Panc1 (cell line): Measurements from ENCODE around the gene CDX1. TPM values are rescaled to one million over a fixed set of nuclear protein-coding genes. Genes with fewer than 3 reads are reported as not detected.

Source experiments
- ATAC-seq: fragments of 200-7000 bp; cut with Tn5 transposase; 2 replicates; pipeline ENCODE4 v1.9.1; 2020; ENCODE audit warnings: mild to moderate bottlenecking, moderate library complexity
- BruUV-seq: library from RNA; stranded (reverse); fragments of 400-500 nt; replicated peaks from 2 replicates; lab custom pipeline; 2021; lab: Mats Ljungman, UMichigan
- CTCF ChIA-PET: fragments of 300-600 bp; sonication (Branson Sonifier 250); formaldehyde crosslinking; loops from one replicate; lab custom pipeline; 2022; ENCODE audit warnings: antibody characterized with exemption; lab: Charles Lee
- POLR2A ChIA-PET: fragments of 300-600 bp; sonication (Branson Sonifier 250); formaldehyde crosslinking; loops from one replicate; lab custom pipeline; 2022; ENCODE audit warnings: antibody characterized with exemption; lab: Charles Lee
- DNase-seq: peaks from one replicate; pipeline ENCODE4 v3.0.0-alpha.2; 2010; ENCODE audit warnings: low read depth, low spot score
- H3K27ac ChIP-seq: 2 replicates; pipeline ENCODE4 v1.5.1; 2011; ENCODE audit warnings: mild to moderate bottlenecking, low read length, inconsistent platforms
- H3K27me3 ChIP-seq: fragments of 200-500 bp; sonication (Bioruptor generic); 2 replicates; pipeline ENCODE4 v1.6.0; 2014; ENCODE audit warnings: low read length, inconsistent platforms; ENCODE audit not compliant: control insufficient read depth, insufficient read depth
- H3K36me3 ChIP-seq: fragments of 200-500 bp; sonication (Bioruptor generic); 2 replicates; pipeline ENCODE4 v1.5.1; 2014; ENCODE audit warnings: inconsistent platforms, mild to moderate bottlenecking, low read length, moderate library complexity; ENCODE audit not compliant: control insufficient read depth, insufficient read depth
- H3K4me1 ChIP-seq: 2 replicates; pipeline ENCODE4 v1.5.1; 2011; ENCODE audit warnings: inconsistent platforms, mild to moderate bottlenecking, low read length, moderate library complexity; ENCODE audit not compliant: control insufficient read depth, insufficient read depth
- H3K4me3 ChIP-seq, 2 experiments: 2 replicates each; pipeline ENCODE4 v1.5.1; 2011 to 2012; ENCODE audit warnings: low read depth in 2 of 2, low read length in 2 of 2, mild to moderate bottlenecking in 2 of 2, inconsistent platforms in 1 of 2, moderate library complexity in 1 of 2
- H3K9me3 ChIP-seq: fragments of 200-500 bp; sonication (Bioruptor generic); 2 replicates; pipeline ENCODE4 v1.5.1; 2014; ENCODE audit warnings: low read depth, mild to moderate bottlenecking, inconsistent platforms, low read length, moderate library complexity; ENCODE audit not compliant: control insufficient read depth, insufficient read depth
- CTCF ChIP-seq: fragments of 450-650 bp; IDR thresholded peaks from 2 replicates; pipeline ENCODE4 v1.5.1; 2017; ENCODE audit warnings: mild to moderate bottlenecking
- POLR2AphosphoS5 ChIP-seq: IDR thresholded peaks from 2 replicates; pipeline ENCODE4 v1.6.1; 2012; ENCODE audit warnings: mild to moderate bottlenecking, low read depth, low read length, moderate library complexity
- REST ChIP-seq, 2 experiments: IDR thresholded peaks; 2 replicates each; pipeline ENCODE4 v1.6.1; 2011 to 2012; ENCODE audit warnings: low read depth in 2 of 2, control low read depth in 1 of 2, low read length in 1 of 2, mild to moderate bottlenecking in 1 of 2, moderate library complexity in 1 of 2; ENCODE audit not compliant: insufficient read depth in 1 of 2
- SIN3A ChIP-seq: IDR thresholded peaks from 2 replicates; pipeline ENCODE4 v1.6.1; 2012; ENCODE audit warnings: low read depth, mild to moderate bottlenecking, low read length, moderate library complexity, borderline replicate concordance; ENCODE audit not compliant: insufficient read depth
- TCF7L2 ChIP-seq: IDR thresholded peaks from 2 replicates; pipeline ENCODE4 v1.6.1; 2011; ENCODE audit warnings: mild to moderate bottlenecking, low read depth, low read length, inconsistent platforms
- in situ Hi-C: cut with HindIII; loops from 2 replicates; pipeline ENCODE4 v1.10.0; 2016; ENCODE audit warnings: low sequenced_read_pairs, low pct_unique_long_range_greater_than_20kb
- intact Hi-C: fragments of 100-400 bp; cut with micrococcal nuclease; formaldehyde crosslinking; loops from one replicate; pipeline ENCODE4 v1.10.0; 2022; ENCODE audit not compliant: unreplicated experiment
- total RNA-seq: library from RNA; stranded (reverse); gene quantifications from one replicate; pipeline ENCODE4 v1.2.1, GENCODE V29; 2021; ENCODE audit not compliant: unreplicated experiment

Gene CDX1
- total RNA-seq, 1 experiment from 2014 or later, result not detected

- TF ChIP-seq TCF7L2 (no peak), CTCF (peak; percentile 91)
- H3K4me3 ChIP-seq, result no peak overlapping the region
- POLR2A ChIA-PET, result interaction anchor here (0.7 kb wide), 1 partner anchor 48 kb away, joined by 4 read pairs; no protein-coding TSS in a partner anchor
- ATAC-seq, result peak; percentile 96
- CTCF ChIA-PET, result interaction anchor here (0.5 to 1.2 kb wide), 9 partner anchors 8 to 366 kb away, joined by 3 to 7 read pairs (median 4); no protein-coding TSS in a partner anchor
- in situ Hi-C loops, result no loop called here
- no TSS peak for BruUV-seq
- peak; percentile 60 for DNase-seq
- H3K27ac ChIP-seq, result no peak overlapping the region
- no peaks in the 10 kb centered on the region for H3K4me1 ChIP-seq
- intact Hi-C loops, result loop anchor here (1.0 kb wide), 2 partner anchors 57 to 88 kb away; no protein-coding TSS in a partner anchor
- H3K9me3 ChIP-seq, result no peaks in the 10 kb centered on the region
- H3K36me3 ChIP-seq, result no peaks in the 10 kb centered on the region
- no peaks in the 10 kb centered on the region for H3K27me3 ChIP-seq
Measured at GRCh38 chr5:150217873-150218692, 51.5 kb downstream of the CDX1 start.

GRCh38 chr5:150218693-150219035 lies 52.1 kb downstream of the CDX1 start:
- no TSS peak for BruUV-seq
- ATAC-seq (peak; percentile 9; the same call in 1 of the 2 replicates), DNase-seq (no peak)
- H3K27ac ChIP-seq, result no peak overlapping the region
- H3K4me1 ChIP-seq, result no peaks in the 10 kb centered on the region
- in situ Hi-C loops (no loop called here), intact Hi-C loops (loop anchor here (1.0 kb wide), 2 partner anchors 57 to 88 kb away; no protein-coding TSS in a partner anchor)
- POLR2A ChIA-PET, result interaction anchor here (0.7 kb wide), 2 partner anchors 49 to 383 kb away, joined by 4 to 12 read pairs; no protein-coding TSS in a partner anchor
- H3K27me3 ChIP-seq, result no peaks in the 10 kb centered on the region
- no peak for TF ChIP-seq CTCF
- TF ChIP-seq POLR2AphosphoS5, result no peak
- no peak for TF ChIP-seq REST (IDR thresholded peaks at IDR 0.05; ENCODE audit: insufficient read depth in 1 of 2, low read depth in 2 of 2, low read length in 1 of 2)
- TF ChIP-seq TCF7L2, result no peak
- TF ChIP-seq SIN3A, result no peak
- CTCF ChIA-PET, result interaction anchor here (0.6 to 1.2 kb wide), 10 partner anchors 9 to 773 kb away, joined by 3 to 6 read pairs (median 4); no protein-coding TSS in a partner anchor
- H3K9me3 ChIP-seq, result no peaks in the 10 kb centered on the region
- H3K4me3 ChIP-seq, result no peak overlapping the region
- no peaks in the 10 kb centered on the region for H3K36me3 ChIP-seq
